Adrenal gland (tissue), 5 donors: ENCODE measurements around the gene ALDOA.

ENCODE experiments used
- POLR2A ChIP-seq, 2 donors: fragments of 450-650 bp; IDR thresholded peaks; one replicate each; pipeline ENCODE4 v1.6.1; 2017; ENCODE audit warnings: antibody characterized with exemption in 2 of 2, mild to moderate bottlenecking in 2 of 2, moderate library complexity in 1 of 2
- TF ChIP-seq, protein P1 (sequence below), 6 experiments: fragments of 450-650 bp in 4 of 6; fragments of 200-600 bp in 2 of 6; sonication (generic) in 1 of 6; IDR thresholded peaks; 1 replicate in 5 of 6; 2 replicates in 1 of 6; pipeline versions ENCODE4 v1.5.1 to v1.8.0; 2016 to 2021; ENCODE audit warnings: antibody characterized with exemption in 6 of 6, mild to moderate bottlenecking in 2 of 6, moderate library complexity in 1 of 6
- donor health status: DM: no; HTN: no; CAD: no.

DNA sequence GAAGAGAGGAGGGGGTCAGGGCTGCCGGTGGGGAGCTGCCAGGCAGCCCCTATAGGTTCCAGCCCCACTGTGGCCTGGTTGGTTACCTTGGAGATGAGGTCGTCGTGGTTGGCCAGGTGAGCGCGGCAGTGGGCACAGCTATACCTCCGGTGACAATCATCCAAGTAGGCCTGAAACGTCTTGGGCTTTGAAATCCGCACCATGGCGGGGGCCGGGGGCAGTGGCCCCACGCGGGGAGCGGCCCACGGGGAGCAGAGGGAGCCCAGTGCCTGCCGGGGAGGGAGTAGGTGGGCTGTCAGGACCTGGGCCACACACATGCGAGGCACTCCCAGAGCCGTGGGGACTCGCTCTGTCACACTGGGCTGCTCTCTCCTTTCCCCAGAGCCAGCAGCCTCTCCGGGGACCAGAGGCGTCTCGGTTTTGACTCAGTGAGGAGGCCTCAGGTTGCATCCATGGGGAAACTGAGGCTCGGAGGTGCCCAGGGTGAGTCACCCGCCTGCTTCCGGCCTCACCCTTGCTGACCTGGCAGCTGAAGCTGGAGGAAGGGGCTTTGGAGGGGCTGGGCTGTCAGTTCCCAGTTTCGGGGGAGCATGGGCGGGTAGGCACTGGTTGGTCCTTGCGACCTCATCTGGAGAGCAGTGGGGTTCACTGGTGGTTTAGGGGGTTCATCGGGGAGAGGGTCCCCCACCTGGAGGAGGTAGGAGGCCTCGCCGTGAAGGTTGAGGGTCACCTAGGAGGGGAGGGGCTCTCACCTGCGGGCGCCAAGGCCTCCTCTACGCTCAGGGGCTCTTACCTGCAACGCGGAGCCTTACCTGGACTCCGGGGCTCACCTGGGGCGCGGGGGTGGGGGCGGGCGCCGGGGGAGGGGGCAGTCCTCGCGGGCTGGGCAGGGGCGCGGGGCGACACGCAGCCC, 29.9 kb downstream of the ALDOA start:
- TF ChIP-seq, protein P1, sequence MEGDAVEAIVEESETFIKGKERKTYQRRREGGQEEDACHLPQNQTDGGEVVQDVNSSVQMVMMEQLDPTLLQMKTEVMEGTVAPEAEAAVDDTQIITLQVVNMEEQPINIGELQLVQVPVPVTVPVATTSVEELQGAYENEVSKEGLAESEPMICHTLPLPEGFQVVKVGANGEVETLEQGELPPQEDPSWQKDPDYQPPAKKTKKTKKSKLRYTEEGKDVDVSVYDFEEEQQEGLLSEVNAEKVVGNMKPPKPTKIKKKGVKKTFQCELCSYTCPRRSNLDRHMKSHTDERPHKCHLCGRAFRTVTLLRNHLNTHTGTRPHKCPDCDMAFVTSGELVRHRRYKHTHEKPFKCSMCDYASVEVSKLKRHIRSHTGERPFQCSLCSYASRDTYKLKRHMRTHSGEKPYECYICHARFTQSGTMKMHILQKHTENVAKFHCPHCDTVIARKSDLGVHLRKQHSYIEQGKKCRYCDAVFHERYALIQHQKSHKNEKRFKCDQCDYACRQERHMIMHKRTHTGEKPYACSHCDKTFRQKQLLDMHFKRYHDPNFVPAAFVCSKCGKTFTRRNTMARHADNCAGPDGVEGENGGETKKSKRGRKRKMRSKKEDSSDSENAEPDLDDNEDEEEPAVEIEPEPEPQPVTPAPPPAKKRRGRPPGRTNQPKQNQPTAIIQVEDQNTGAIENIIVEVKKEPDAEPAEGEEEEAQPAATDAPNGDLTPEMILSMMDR (IDR thresholded peaks at IDR 0.05) = no peak
- TF ChIP-seq POLR2A (IDR thresholded peaks at IDR 0.05) = no peak
